ENCODE data around the gene GDAP1L1. TPM values are rescaled to one million over a fixed set of nuclear protein-coding genes. Genes with fewer than 3 reads are reported as not detected.
A peak's percentile ranks its signal among the peaks of the same experiment; 100 is the strongest.

Gene GDAP1L1
- total and polyA plus RNA-seq, 2 of the 4 experiments (the other 2 are of a cell fraction), result not detected

DNA sequence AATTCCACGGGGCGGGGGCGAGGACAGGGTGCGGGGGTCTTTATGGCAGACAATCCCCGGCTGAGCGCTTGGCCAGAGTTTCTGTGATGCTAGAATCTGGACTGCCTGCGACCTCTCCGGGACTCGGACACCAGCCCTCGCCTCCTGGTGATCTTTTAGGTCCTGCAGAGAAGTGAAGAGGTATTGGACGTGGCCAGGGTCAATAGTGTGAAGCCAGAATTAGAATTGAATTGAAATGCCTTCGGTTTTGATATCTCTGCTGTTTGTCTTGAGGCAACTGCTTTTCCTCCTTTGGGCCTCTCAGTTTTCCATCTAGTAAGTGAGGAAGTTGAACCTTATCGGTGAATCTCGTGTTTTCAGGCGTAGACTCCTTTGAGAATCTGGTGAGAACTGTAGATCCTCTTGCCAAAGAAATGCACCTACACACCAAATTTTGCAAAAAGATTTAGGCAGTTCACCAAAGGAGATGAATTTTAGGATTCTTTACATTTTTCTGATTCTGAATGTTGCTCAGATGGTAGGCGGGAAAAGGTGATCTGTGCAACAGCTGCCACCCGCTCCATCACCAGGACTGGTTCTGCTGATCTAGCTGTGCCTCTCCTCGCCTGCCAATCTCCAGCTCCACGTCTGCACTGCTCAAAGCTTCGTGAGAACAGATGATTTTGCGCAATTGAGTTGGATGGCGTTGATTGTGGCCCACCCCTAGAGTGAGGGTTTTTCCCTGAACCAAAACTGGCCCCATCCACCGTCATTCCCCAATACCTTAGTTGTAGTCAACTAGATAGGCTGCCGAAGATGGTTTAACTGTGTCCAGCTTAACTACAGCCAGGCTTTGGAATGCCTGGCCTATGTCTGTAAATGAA is 35.7 kb upstream of the GDAP1L1 start:
- dilution Hi-C loops (cut with HindIII; ENCODE audit: low sequenced_read_pairs, unreplicated experiment), result no loop called here
- peak; percentile 0; the same call in 1 of the 2 replicates for ATAC-seq (ENCODE audit: low read depth)

More for the DNA sequence above, 35.7 kb upstream of the GDAP1L1 start:
- intact Hi-C loops (cut with micrococcal nuclease) (loop anchor here (10.0 kb wide), 1 partner anchor 673 kb away; the partner anchor contains the start of gene YWHAB), in situ Hi-C loops (cut with MboI; ENCODE audit: low sequenced_read_pairs) (loop anchor here (10.0 kb wide), 2 partner anchors 263 to 393 kb away; partner anchors contain the start of gene TTPAL)
- peak overlapping the region; percentile 46 for H3K23ac ChIP-seq (ENCODE audit: low read depth, low read length)
- H3K18ac ChIP-seq (ENCODE audit: low read depth, low read length), result peak overlapping the region; percentile 14; the same call in 1 of the 2 replicates
- H2AK9ac ChIP-seq (replicated peaks; ENCODE audit: low read depth, low read length, poor library complexity), result peak overlapping the region; percentile 86
- DNase-seq, result peak; percentile 48
- peak overlapping the region; percentile 6; the same call in 1 of the 2 replicates for H2AK5ac ChIP-seq (ENCODE audit: low read depth, low read length)
- H2BK5ac ChIP-seq (ENCODE audit: low read depth, low read length, poor library complexity, severe bottlenecking), result peak overlapping the region; percentile 52
- H3K79me1 ChIP-seq (ENCODE audit: low read depth in 1 of 2, low read length in 2 of 2), result peaks cover 3 to 30% of the 10 kb centered on the region in 2 experiments; a peak in 2 of 4 replicates
- H4K5ac ChIP-seq (ENCODE audit: low read depth, low read length), result peak overlapping the region; percentile 8; the same call in 1 of the 2 replicates
- H2BK120ac ChIP-seq (ENCODE audit: low read depth, low read length), result no peak overlapping the region
- H4K8ac ChIP-seq (ENCODE audit: low read depth in 2 of 2, low read length in 2 of 2), result peak overlapping the region; percentile 10 to 73; a peak in 2 of 4 replicates
- H3K36me3 ChIP-seq (ENCODE audit: control insufficient read depth, insufficient read depth, low read length), result no peaks in the 10 kb centered on the region
- H3K4me2 ChIP-seq (ENCODE audit: low read depth, low read length), result peak overlapping the region; percentile 83
- peak overlapping the region; percentile 18 for H3K4ac ChIP-seq (ENCODE audit: low read depth, low read length)
- BruUV-seq (replicated peaks), result TSS peak; percentile 87
- no peak overlapping the region for H2BK15ac ChIP-seq (ENCODE audit: low read depth, low read length)
- H3K14ac ChIP-seq (replicated peaks; ENCODE audit: low read depth, low read length), result peak overlapping the region; percentile 41
- H3K56ac ChIP-seq (ENCODE audit: extremely low read depth, insufficient read depth, low read length), result peak overlapping the region; percentile 57; the same call in 1 of the 2 replicates
- peak overlapping the region; percentile 64 for H3K27ac ChIP-seq (ENCODE audit: insufficient read depth, low read length)
- peak overlapping the region; percentile 73 for H3K4me3 ChIP-seq (ENCODE audit: insufficient read depth, low read depth, low read length)
- TF ChIP-seq MAFK (IDR thresholded peaks at IDR 0.05; ENCODE audit: low read depth, low read length) (no peak), RCOR1 (IDR thresholded peaks at IDR 0.05; ENCODE audit: insufficient replicate concordance, low read length) (peak; percentile 46), CEBPB (IDR thresholded peaks at IDR 0.05; ENCODE audit: low read depth, low read length) (peak; percentile 79), POLR2A (IDR thresholded peaks at IDR 0.05; ENCODE audit: low read depth, low read length) (0 out of 2 replicates have a peak, but pooled peaks have one; percentile 33)
- H3K9ac ChIP-seq (ENCODE audit: low read depth, low read length), result peak overlapping the region; percentile 64
- 0 out of 2 replicates have a peak, but pooled peaks cover 6% of the 10 kb centered on the region for H3K9me1 ChIP-seq (ENCODE audit: insufficient read depth, low read length)
- peaks cover 22% of the 10 kb centered on the region for H4K20me1 ChIP-seq (ENCODE audit: insufficient read depth, low read length)
- peak overlapping the region; percentile 97 for H2AFZ ChIP-seq (replicated peaks; ENCODE audit: low read length, poor library complexity)
- H3K4me1 ChIP-seq (ENCODE audit: control insufficient read depth, insufficient read depth, low read length), result peaks cover 4% of the 10 kb centered on the region; the same call in 1 of the 2 replicates
- ChIA-PET POLR2A (ENCODE audit: unreplicated experiment) (no interaction called here), CTCF (interaction anchor here (0.6 to 1.2 kb wide), 3 partner anchors 12 to 100 kb away, joined by 3 to 4 read pairs (median 3); partner anchors contain the start of gene FITM2)
- no peaks in the 10 kb centered on the region for H3K9me3 ChIP-seq (ENCODE audit: control insufficient read depth, insufficient read depth, low read length)
- H4K91ac ChIP-seq (ENCODE audit: insufficient read depth, low read depth, low read length), result peak overlapping the region; percentile 5; the same call in 1 of the 2 replicates
- no peaks in the 10 kb centered on the region for H3K27me3 ChIP-seq (ENCODE audit: control insufficient read depth, insufficient read depth, low read length)
- WGBS, 2 experiments (ENCODE audit: extremely low coverage in 2 of 2, insufficient read length in 1 of 2), result 10% methylated on average over 9 of the region's 24 CpGs; no CpG with 5 or more reads in 1 of the 2 experiments
- no peak overlapping the region for H2BK20ac ChIP-seq (ENCODE audit: low read depth, low read length)
